Measurements from ENCODE around the gene ZNF654.

ZNF654 gene

GRCh38 chr3:88075497-88075896 lies 16.4 kb downstream of the ZNF654 start:
- Histone ChIP-seq H2BK5ac (ENCODE audit: low read depth, low read length, poor library complexity) (no peak overlapping the region), H3K4me2 (ENCODE audit: low read length) (no peak overlapping the region), H3K36me3 (ENCODE audit: control insufficient read depth in 1 of 2, insufficient read depth in 2 of 2, low read length in 2 of 2) (no peaks in the 10 kb centered on the region), H3K79me1 (ENCODE audit: low read length) (no peaks in the 10 kb centered on the region), H2AK5ac (ENCODE audit: low read length) (no peak overlapping the region), H3K4ac (ENCODE audit: low read depth, low read length) (no peak overlapping the region), H3K4me3 (ENCODE audit: low read depth, low read length) (no peak overlapping the region), H4K8ac (ENCODE audit: low read depth, low read length) (no peak overlapping the region), H2AFZ (ENCODE audit: insufficient read depth, low read length, poor library complexity) (no peak overlapping the region), H3K4me1 (ENCODE audit: control insufficient read depth in 1 of 2, insufficient read depth in 2 of 2, low read length in 2 of 2) (no peaks in the 10 kb centered on the region), H3K14ac (ENCODE audit: low read length) (no peak overlapping the region), H3K9ac (ENCODE audit: low read length) (no peak overlapping the region), H3K27ac (ENCODE audit: low read depth, low read length) (no peak overlapping the region), H3K23ac (ENCODE audit: low read length) (no peak overlapping the region), H3K18ac (ENCODE audit: low read length) (no peak overlapping the region), H2BK120ac (ENCODE audit: insufficient read depth, low read length, poor library complexity) (no peak overlapping the region), H2BK12ac (ENCODE audit: low read length) (no peak overlapping the region), H3K79me2 (ENCODE audit: control insufficient read depth, insufficient read depth, low read length, poor library complexity) (no peaks in the 10 kb centered on the region), H3K27me3 (ENCODE audit: insufficient read depth, low read length) (no peaks in the 10 kb centered on the region), H4K12ac (ENCODE audit: low read depth, low read length) (no peak overlapping the region), H3K9me3 (ENCODE audit: insufficient read depth, low read depth, low read length) (no peaks in the 10 kb centered on the region), H4K91ac (ENCODE audit: low read depth, low read length) (no peak overlapping the region)
- DNase-seq: no peak
- WGBS (ENCODE audit: extremely low coverage, insufficient coverage, insufficient read length): no CpG with 5 or more reads among the region's 2 CpGs

- no peak overlapping the region for H3K14ac ChIP-seq (ENCODE audit: low read length)
- H2AFZ ChIP-seq (ENCODE audit: insufficient read depth, low read length, poor library complexity): no peak overlapping the region
- no peak overlapping the region for H2BK120ac ChIP-seq (ENCODE audit: insufficient read depth, low read length, poor library complexity)
- no peaks in the 10 kb centered on the region for H3K79me1 ChIP-seq (ENCODE audit: low read length)
- H2AK5ac ChIP-seq (ENCODE audit: low read length): no peak overlapping the region
- H3K79me2 ChIP-seq (ENCODE audit: control insufficient read depth, insufficient read depth, low read length, poor library complexity): no peaks in the 10 kb centered on the region
- no peak overlapping the region for H3K4me2 ChIP-seq (ENCODE audit: low read length)
- no peak overlapping the region for H3K4ac ChIP-seq (ENCODE audit: low read depth, low read length)
- H3K36me3 ChIP-seq (ENCODE audit: control insufficient read depth in 1 of 2, insufficient read depth in 2 of 2, low read length in 2 of 2): no peaks in the 10 kb centered on the region
- H3K4me1 ChIP-seq (ENCODE audit: control insufficient read depth in 1 of 2, insufficient read depth in 2 of 2, low read length in 2 of 2): no peaks in the 10 kb centered on the region
- DNase-seq: no peak
- no peak overlapping the region for H4K91ac ChIP-seq (ENCODE audit: low read depth, low read length)
- H3K18ac ChIP-seq (ENCODE audit: low read length): no peak overlapping the region
- no peak overlapping the region for H4K12ac ChIP-seq (ENCODE audit: low read depth, low read length)
- no peak overlapping the region for H2BK12ac ChIP-seq (ENCODE audit: low read length)
- no peak overlapping the region for H4K8ac ChIP-seq (ENCODE audit: low read depth, low read length)
- no CpG with 5 or more reads among the region's 1 CpG for WGBS (ENCODE audit: extremely low coverage, insufficient coverage, insufficient read length)
- H3K23ac ChIP-seq (ENCODE audit: low read length): no peak overlapping the region
- no peak overlapping the region for H3K4me3 ChIP-seq (ENCODE audit: low read depth, low read length)
- no peak overlapping the region for H2BK5ac ChIP-seq (ENCODE audit: low read depth, low read length, poor library complexity)
- no peaks in the 10 kb centered on the region for H3K27me3 ChIP-seq (ENCODE audit: insufficient read depth, low read length)
- no peaks in the 10 kb centered on the region for H3K9me3 ChIP-seq (ENCODE audit: insufficient read depth, low read depth, low read length)
- no peak overlapping the region for H3K9ac ChIP-seq (ENCODE audit: low read length)
- no peak overlapping the region for H3K27ac ChIP-seq (ENCODE audit: low read depth, low read length)
Measured at GRCh38 chr3:88076712-88077111, 17.7 kb downstream of the ZNF654 start.

GRCh38 chr3:88078932-88079331 lies 19.9 kb downstream of the ZNF654 start:
- Histone ChIP-seq H2AK5ac (ENCODE audit: low read length) (no peak overlapping the region), H4K12ac (ENCODE audit: low read depth, low read length) (no peak overlapping the region), H3K18ac (ENCODE audit: low read length) (no peak overlapping the region), H3K36me3 (ENCODE audit: control insufficient read depth in 1 of 2, insufficient read depth in 2 of 2, low read length in 2 of 2) (no peaks in the 10 kb centered on the region), H3K27ac (ENCODE audit: low read depth, low read length) (no peak overlapping the region), H2BK12ac (ENCODE audit: low read length) (no peak overlapping the region), H2AFZ (ENCODE audit: insufficient read depth, low read length, poor library complexity) (no peak overlapping the region), H3K4ac (ENCODE audit: low read depth, low read length) (no peak overlapping the region), H3K4me3 (ENCODE audit: low read depth, low read length) (no peak overlapping the region), H3K79me1 (ENCODE audit: low read length) (no peaks in the 10 kb centered on the region), H3K4me2 (ENCODE audit: low read length) (no peak overlapping the region), H3K4me1 (ENCODE audit: control insufficient read depth in 1 of 2, insufficient read depth in 2 of 2, low read length in 2 of 2) (no peaks in the 10 kb centered on the region), H4K91ac (ENCODE audit: low read depth, low read length) (no peak overlapping the region), H3K27me3 (ENCODE audit: insufficient read depth, low read length) (no peaks in the 10 kb centered on the region), H3K9me3 (ENCODE audit: insufficient read depth, low read depth, low read length) (no peaks in the 10 kb centered on the region), H3K79me2 (ENCODE audit: control insufficient read depth, insufficient read depth, low read length, poor library complexity) (no peaks in the 10 kb centered on the region), H2BK120ac (ENCODE audit: insufficient read depth, low read length, poor library complexity) (no peak overlapping the region), H4K8ac (ENCODE audit: low read depth, low read length) (no peak overlapping the region), H3K23ac (ENCODE audit: low read length) (no peak overlapping the region), H3K14ac (ENCODE audit: low read length) (no peak overlapping the region), H2BK5ac (ENCODE audit: low read depth, low read length, poor library complexity) (no peak overlapping the region), H3K9ac (ENCODE audit: low read length) (no peak overlapping the region)
- WGBS (ENCODE audit: extremely low coverage, insufficient coverage, insufficient read length): no CpG with 5 or more reads among the region's 3 CpGs
- DNase-seq: no peak

- no peak overlapping the region for H2AK5ac ChIP-seq (ENCODE audit: low read length)
- H3K79me2 ChIP-seq (ENCODE audit: control insufficient read depth, insufficient read depth, low read length, poor library complexity): no peaks in the 10 kb centered on the region
- no peak overlapping the region for H3K9ac ChIP-seq (ENCODE audit: low read length)
- no peak overlapping the region for H4K91ac ChIP-seq (ENCODE audit: low read depth, low read length)
- H2BK120ac ChIP-seq (ENCODE audit: insufficient read depth, low read length, poor library complexity): no peak overlapping the region
- no peaks in the 10 kb centered on the region for H3K36me3 ChIP-seq (ENCODE audit: control insufficient read depth in 1 of 2, insufficient read depth in 2 of 2, low read length in 2 of 2)
- no peak overlapping the region for H4K8ac ChIP-seq (ENCODE audit: low read depth, low read length)
- no peak overlapping the region for H3K27ac ChIP-seq (ENCODE audit: low read depth, low read length)
- no peak overlapping the region for H2AFZ ChIP-seq (ENCODE audit: insufficient read depth, low read length, poor library complexity)
- no peak overlapping the region for H4K12ac ChIP-seq (ENCODE audit: low read depth, low read length)
- no peaks in the 10 kb centered on the region for H3K27me3 ChIP-seq (ENCODE audit: insufficient read depth, low read length)
- no peaks in the 10 kb centered on the region for H3K4me1 ChIP-seq (ENCODE audit: control insufficient read depth in 1 of 2, insufficient read depth in 2 of 2, low read length in 2 of 2)
- H2BK12ac ChIP-seq (ENCODE audit: low read length): no peak overlapping the region
- H3K4me3 ChIP-seq (ENCODE audit: low read depth, low read length): no peak overlapping the region
- H3K79me1 ChIP-seq (ENCODE audit: low read length): no peaks in the 10 kb centered on the region
- no peak overlapping the region for H3K4me2 ChIP-seq (ENCODE audit: low read length)
- H3K23ac ChIP-seq (ENCODE audit: low read length): no peak overlapping the region
- no CpG with 5 or more reads among the region's 2 CpGs for WGBS (ENCODE audit: extremely low coverage, insufficient coverage, insufficient read length)
- no peak overlapping the region for H3K4ac ChIP-seq (ENCODE audit: low read depth, low read length)
- H3K14ac ChIP-seq (ENCODE audit: low read length): no peak overlapping the region
- DNase-seq: no peak
- no peak overlapping the region for H2BK5ac ChIP-seq (ENCODE audit: low read depth, low read length, poor library complexity)
- no peaks in the 10 kb centered on the region for H3K9me3 ChIP-seq (ENCODE audit: insufficient read depth, low read depth, low read length)
- no peak overlapping the region for H3K18ac ChIP-seq (ENCODE audit: low read length)
Measured at GRCh38 chr3:88082854-88083253, 23.8 kb downstream of the ZNF654 start.
